Ammon's horn (tissue), 1 donor: ENCODE data around the gene GRM4.
"Not testable (repeated sequence)": the region's sequence is repeated elsewhere in the genome, so short reads cannot be mapped to it uniquely, and the experiment has no call there.

Source experiments
- DNase-seq: peaks from one replicate; pipeline ENCODE4 v3.0.0-alpha.2; 2016; ENCODE audit warnings: low spot score

The GRM4 gene

DNA sequence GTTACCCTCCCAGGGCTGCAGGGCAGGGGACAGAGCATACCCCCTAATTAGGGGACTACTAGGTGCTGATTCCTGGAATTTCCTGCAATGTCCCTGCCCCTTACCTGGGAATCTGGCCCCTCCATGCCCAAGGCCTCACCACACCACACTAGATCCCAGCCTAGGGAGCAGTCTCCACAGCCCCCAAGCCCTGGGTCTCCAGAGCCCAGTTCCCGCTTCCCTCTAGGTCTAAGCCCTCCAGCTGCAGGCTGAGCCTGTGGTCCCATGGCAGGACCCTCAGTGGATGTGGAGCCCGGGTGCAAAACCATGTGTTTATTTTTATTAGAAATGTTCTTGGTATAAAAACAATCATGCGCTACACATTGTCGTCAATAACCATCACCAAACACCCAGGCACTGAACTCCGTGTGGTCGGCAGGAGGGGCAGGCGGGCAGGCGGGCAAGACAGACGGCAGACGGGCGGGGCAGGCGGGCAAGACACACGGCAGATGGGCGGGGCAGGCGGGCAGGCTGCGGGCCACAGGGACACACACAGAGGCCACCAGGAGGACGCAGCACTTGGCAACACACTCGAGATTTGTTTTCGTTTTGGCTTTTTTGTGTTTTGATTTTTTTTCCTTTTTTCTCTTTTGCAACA, 124.2 kb downstream of the GRM4 start:
- DNase-seq = no peak

GRCh38 chr6:34020807-34021553, 124.9 kb downstream of the GRM4 start:
- no peak for DNase-seq

DNA sequence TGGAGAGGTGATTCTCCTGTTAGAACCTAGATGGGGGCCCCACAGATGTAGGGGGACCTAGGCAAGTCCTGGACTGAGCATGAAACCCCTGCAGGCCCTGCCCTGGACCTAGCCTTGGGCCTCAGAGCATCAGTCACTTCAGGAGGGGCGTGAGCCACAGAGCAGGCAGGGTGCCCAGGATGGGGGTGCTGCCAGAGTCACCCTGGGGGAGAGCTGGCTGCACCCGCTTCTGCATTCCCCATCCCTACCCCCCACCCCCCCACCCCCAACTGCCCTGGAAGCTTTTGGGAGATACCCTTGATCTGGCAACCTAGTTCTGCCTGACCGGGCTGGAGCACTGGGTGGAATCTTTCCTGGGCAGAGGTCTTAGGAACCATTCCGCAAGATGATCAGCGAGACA, 125.6 kb downstream of the GRM4 start:
- DNase-seq = no peak

GRCh38 chr6:34018961-34019606, 126.8 kb downstream of the GRM4 start:
- DNase-seq = no peak

DNA sequence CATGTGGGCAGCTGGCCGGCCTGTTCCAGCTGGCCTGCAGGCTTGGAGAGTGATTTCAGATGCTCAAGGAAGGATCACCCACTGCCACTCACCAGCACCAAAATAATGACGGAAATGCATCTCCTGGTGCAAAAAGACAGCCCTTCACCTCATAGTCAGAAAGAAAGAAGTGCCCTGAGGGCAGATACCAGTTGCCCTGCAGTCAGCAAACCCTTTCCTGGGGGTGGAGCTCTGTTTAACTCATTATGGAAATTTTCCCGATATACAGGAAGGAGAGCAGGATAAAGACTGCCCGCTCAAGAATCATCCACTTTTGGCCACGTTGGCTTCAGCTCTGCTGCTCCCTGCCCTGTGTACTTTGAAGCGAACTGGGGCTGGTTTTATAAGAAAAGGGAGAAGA, 127.9 kb downstream of the GRM4 start:
- DNase-seq = no peak

- DNase-seq = no peak
These were observed 128.6 kb downstream of the GRM4 start for GRCh38 chr6:34017106-34017805.

GRCh38 chr6:34016573-34016972, 129.3 kb downstream of the GRM4 start:
- DNase-seq = not testable (repeated sequence)

DNA sequence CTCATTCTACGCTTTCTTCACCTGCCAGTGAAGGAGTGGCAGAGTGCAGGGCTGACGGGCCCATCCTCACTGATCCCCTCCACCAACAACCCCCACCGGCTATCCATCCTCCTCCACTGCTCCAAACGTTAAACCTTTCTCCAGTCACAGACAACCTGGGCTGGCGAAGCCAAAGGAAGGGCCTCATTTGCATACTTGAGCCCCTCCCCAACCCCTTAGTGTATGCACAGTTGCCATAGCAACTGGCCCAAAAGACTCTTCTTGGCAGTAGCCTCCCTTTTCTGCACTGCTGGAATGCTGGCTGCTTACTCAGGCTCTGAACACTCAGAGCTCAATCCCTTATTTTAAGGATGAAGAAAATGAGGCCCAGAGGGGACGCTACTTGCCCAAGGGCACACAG, 130.3 kb downstream of the GRM4 start:
- no peak for DNase-seq

DNA sequence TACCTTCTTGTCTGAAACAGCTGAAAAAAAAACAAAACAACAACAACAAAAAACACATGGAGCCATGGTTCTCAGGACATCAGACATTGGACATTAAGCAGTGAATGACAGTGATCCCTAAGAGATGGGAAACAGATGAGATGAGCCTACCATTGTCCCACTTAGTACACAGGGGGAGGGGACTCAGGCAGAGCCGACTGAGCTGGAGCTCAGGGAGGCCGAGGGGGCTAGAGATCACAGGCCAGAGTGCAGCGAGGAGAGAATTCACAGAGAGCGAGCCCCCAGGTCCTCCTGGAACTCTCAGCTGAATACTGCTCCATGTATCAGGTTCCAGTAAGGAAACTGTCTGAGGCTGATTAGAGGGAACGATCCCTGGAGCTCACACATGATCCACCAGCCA, 134.6 kb downstream of the GRM4 start:
- no peak for DNase-seq

DNA sequence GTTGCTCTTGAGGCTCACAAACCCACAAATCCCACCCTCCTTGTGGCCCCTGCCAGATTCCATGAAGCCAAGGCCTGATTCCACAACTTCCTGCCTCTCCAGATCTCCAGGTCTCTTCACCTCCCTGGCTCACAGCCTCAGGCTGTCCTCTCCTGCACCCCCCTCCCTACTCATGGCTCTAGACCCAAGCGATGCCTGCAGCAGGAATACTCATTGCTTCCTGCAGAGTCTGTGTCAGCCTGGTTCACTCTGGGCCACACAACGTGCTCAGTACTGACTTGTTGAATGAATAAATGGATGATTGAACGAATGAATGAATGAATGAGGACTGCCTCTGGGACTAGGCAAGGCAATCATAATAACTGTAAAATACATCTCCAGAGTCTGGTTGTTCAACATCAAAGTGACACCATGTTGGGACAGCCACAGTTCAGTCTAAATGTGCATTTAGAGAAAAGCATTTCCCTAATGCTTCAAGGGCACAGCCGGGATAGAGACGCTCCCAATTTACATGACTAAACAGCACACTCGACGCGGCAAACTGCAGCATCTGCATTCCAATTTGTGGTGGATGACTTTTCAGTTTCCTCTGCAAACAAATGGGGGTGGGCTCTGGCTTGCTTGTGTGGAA, 139.9 kb downstream of the GRM4 start:
- no peak for DNase-seq

- DNase-seq = no peak
These were observed 141.2 kb downstream of the GRM4 start for GRCh38 chr6:34004706-34005105.

DNA sequence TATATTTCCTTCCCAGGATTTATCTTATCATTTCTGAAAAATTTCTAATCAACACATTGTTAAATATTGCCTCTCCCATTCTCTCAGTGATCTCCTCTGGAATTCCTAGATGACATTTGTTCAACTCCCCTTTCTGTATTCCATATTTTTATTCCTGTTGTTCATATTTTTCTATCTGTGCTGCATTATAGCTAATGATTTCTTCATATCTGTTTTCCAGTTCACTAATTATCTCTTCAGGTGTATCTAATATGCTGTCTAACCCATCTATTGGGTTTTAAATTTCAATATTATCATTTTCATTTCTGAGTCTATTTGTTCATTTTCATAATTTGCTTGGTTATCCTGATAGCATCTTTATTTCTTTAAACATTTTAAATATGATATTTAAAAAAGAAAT, 141.9 kb downstream of the GRM4 start:
- DNase-seq = no peak

DNA sequence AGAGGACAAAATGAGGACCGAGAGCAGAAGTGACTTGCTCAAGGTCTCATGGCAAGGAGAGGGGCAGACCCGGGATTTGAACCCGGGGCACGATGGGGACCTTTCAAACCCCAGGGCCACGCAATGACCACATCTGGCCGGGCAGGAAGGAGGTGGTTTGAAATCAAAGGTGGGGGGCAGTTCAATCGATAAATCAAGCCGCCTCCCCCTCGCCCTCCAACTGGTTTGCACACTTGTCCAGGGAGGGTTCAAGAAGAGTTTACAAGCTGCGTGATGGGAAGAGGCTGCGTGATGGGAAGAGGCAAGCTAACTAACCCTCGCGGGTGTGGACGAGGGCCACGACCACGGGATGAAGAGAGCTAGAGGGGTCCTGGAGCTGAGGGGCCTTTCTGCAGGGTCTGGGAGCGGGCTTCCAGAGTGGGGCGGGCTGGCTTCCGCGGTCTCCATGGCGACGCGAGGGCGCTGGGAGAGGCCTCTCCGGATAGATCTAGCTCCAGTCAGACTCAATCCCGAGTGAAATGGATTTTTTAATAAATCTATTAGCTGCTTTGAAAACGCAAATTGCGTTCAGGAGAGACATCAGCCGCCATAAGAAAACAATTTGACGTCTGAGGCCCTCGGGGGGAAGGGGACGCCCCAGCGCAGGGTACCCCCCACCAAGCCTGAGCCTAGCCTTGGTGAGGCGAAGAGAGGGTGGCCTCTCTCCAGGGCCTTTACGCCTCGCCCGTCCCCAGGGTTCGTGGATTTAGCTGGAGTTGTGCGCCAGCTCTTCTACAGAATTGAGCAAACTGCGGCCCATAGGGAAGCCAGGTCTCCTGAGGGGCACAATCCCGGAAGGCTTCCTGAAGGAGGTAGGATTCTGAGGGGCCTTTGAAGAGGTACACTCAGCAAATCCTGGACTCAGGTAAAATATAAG, 143.9 kb downstream of the GRM4 start:
- DNase-seq = no peak

DNA sequence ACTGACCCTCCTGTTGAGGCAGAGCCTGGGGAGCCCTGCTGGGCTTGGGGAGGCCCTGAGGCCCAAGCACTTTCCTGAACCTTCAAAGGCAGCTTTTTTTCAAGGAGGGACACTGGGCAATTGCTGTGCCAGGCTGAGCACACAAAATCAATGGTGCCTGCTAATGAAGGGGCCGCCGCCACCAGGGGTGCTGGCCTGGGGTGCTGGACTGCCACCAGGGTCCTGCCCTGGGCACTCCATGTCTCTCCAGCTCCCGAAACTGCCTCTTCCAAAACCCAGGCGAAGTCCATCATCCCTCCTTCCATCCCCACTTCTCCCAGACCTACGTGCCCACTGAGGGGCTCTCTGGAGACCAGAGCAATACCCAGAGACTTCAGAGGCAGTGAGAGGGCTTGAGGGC, 145.6 kb downstream of the GRM4 start:
- DNase-seq = no peak

GRCh38 chr6:33999567-33999966, 146.3 kb downstream of the GRM4 start:
- no peak for DNase-seq

DNA sequence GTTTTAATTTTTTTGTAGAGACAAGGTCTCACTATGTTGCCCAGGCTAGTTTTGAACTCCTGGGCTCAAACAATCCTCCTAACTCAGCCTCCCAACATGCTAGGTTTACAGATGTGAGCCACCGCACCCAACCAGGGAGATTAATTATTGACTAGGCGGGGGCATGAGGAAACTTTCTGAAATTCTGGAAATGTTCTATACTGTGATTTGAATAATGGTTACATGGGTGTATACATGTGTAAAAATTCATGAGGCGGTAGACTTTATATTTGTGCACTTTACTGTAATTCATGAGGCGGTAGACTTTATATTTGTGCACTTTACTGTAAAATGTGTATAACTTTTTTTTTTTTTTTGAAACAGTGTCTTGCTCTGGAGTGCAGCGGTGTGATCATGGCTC, 147.2 kb downstream of the GRM4 start:
- DNase-seq = no peak

DNA sequence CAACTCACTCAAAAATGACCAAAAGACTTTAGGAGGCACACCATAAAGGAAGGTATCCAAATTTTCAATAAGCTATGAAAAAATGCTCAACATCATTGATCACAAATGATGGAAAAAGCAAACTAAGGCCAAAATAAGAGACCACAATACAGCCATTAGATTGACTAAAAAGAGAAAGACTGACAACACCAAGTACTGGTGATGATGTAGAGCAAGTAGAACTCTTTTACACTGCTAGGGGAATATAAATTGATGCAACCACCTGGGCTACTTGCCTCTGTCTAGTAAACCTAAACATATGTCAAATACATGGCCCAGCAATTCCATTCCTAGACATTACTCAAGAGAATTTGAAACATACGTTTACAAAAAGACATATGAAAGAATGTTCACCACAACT, 148.6 kb downstream of the GRM4 start:
- DNase-seq = no peak

- no peak for DNase-seq
These were observed 149.8 kb downstream of the GRM4 start for GRCh38 chr6:33996120-33996475.

DNA sequence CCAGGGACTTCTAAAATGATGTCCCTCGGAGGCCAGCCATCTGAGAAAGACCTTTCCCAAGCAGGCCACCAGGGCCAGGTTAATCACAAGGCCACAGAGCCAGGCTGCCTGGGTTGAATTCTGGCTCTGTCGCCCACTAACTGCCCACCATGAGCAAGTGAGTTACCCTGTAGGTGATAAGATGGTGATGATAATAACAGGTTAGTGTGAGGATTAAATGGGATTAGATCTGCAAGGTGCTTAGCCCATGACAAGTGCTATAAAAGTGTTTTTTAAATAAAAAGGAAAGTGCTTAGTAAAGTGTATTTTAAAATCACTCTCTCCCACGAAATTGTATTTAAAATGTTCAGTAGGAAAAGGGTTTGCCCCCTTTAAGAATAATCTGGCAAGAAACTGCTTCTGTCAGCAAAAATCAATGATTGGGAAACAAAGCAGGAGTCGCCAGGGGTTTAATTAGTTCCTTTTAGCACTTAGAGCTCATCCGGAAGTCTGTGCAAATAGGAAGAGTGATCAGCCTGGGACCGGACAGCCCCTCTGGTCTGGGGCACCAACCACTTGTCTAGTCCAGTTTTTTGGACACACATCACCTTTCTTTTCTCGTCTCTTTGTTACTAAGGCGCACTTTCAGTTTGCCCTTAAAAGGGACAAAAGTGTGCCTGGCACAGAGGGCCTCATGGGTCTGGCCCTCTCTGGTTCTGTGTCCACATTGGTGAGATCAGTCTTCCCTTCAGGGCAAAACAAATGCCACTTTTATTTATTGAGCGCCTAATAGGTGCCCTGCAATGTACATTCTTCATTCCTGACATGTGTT, 150.4 kb downstream of the GRM4 start:
- no peak for DNase-seq
